Measurements from ENCODE around the gene RERG.

Gene RERG

GRCh38 chr12:15186597-15186996 lies 34.6 kb downstream of the RERG start:
- TF ChIP-seq GATA2 (IDR thresholded peaks at IDR 0.05; ENCODE audit: low read depth, low read length) (peak; percentile 66), GATA3 (IDR thresholded peaks at IDR 0.05; ENCODE audit: low read depth, low read length) (no peak)

DNA sequence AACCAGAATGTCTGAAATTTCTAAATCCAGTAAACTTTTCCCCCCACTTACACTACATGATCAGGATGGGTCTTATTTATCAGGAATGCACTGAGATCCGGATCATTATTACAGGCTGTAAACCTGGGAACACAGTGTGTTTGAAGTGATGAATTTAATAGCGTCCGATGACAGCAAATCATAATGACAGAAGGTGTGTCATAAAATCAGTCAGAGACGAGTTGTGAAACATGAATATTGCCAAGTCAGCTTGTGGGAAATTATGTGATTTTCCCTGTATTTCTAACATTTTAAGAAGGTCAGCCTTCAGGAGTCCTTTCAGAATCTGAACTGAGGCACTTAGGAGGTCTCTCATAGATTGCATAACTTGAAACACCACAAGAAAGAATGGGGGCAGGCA lies 36.7 kb downstream of the RERG start:
- TF ChIP-seq GATA2 (IDR thresholded peaks at IDR 0.05; ENCODE audit: low read depth, low read length), result no peak
- no peak for TF ChIP-seq GATA3 (IDR thresholded peaks at IDR 0.05; ENCODE audit: low read depth, low read length)

DNA sequence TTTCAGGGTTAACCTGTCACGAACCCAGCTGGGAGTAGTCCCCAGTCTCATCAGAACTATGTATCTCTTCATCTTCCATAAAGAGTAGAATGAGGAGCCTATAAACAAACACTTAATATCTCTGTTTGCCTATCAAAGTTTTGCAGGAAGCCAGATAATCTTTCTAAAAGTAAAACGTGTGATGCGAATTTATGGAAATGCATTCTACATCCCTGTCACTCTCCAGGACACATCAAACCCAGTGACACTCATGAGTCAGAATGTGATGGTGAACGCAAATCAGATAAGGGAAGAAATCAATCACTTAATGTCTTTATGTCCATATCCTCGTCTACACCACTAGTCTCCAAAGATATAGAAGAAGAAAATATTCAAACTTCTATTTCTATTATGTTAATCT lies 37.4 kb downstream of the RERG start:
- TF ChIP-seq GATA3 (IDR thresholded peaks at IDR 0.05; ENCODE audit: low read depth, low read length) (no peak), GATA2 (IDR thresholded peaks at IDR 0.05; ENCODE audit: low read depth, low read length) (no peak)

DNA sequence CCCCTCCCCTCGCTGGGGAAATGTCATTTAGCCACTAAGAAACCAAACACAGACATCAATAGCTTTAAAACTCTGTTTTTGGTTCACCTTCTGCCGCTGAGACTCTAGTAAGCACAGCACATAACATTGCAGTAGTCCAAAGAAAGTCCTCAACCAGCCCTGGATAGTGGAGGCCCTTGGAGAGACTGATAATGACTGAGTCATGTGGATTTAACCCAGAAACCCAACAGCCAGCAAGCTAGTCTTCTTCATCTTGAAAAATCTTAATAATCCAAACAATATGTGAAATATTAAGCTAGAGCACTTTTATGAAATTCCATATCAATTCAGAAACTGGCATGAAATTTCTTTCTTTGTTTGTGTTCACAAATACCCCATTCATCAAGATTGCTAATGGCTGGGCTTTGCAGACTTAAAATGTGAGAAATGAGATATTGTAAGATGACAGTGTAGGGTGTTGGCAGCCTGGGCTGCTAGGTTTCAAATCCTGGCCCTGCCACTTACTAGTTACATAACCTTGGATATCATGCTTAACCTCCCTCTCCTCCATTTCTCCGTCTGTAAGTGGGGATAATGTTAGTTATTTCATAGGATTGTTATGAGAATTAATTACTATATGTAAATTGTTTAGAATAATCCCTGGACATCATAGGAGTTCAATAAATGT lies 40.1 kb downstream of the RERG start:
- no peak for TF ChIP-seq GATA2 (IDR thresholded peaks at IDR 0.05; ENCODE audit: low read depth, low read length)
- no peak for TF ChIP-seq GATA3 (IDR thresholded peaks at IDR 0.05; ENCODE audit: low read depth, low read length)

- TF ChIP-seq GATA3 (IDR thresholded peaks at IDR 0.05; ENCODE audit: low read depth, low read length) (no peak), GATA2 (IDR thresholded peaks at IDR 0.05; ENCODE audit: low read depth, low read length) (no peak)
Measured at GRCh38 chr12:15180325-15180724, 40.9 kb downstream of the RERG start.

- TF ChIP-seq GATA2 (IDR thresholded peaks at IDR 0.05; ENCODE audit: low read depth, low read length) (no peak), GATA3 (IDR thresholded peaks at IDR 0.05; ENCODE audit: low read depth, low read length) (no peak)
Measured at GRCh38 chr12:15179672-15180071, 41.5 kb downstream of the RERG start.

GRCh38 chr12:15173142-15173541 lies 48.1 kb downstream of the RERG start:
- TF ChIP-seq GATA3 (IDR thresholded peaks at IDR 0.05; ENCODE audit: low read depth, low read length), result no peak
- no peak for TF ChIP-seq GATA2 (IDR thresholded peaks at IDR 0.05; ENCODE audit: low read depth, low read length)

- TF ChIP-seq GATA3 (IDR thresholded peaks at IDR 0.05; ENCODE audit: low read depth, low read length) (no peak), GATA2 (IDR thresholded peaks at IDR 0.05; ENCODE audit: low read depth, low read length) (no peak)
Measured at GRCh38 chr12:15172060-15172822, 49.0 kb downstream of the RERG start.

DNA sequence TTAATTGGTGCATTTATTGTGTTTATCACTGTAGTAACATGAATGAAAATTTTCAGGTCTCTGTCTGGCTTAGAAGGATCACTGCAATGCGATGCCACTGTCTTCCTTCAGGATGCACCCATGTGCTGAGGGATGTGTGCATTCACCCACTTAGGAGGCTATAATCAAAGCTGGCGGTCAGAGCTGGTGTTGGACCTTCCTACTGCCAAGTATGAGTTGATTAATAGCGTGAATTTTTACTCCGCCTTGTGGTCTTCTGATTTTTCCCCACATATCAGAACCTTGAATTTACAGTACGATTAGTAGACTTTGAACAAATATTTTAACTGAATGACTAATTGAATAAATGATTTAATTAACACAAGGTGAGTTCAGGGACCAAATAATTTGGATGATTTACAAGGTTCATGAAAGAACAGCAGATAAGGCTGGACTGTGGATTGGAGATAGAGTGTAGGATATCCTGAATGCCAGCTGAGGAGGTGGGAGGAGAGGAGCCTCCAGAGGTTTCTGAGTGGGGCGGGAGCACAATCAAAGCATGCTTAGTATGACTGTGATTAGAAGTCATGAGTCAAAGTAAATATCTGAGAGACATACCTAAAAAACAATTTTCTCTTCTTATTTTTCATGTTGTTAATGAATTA lies 50.1 kb downstream of the RERG start:
- no peak for TF ChIP-seq GATA3 (IDR thresholded peaks at IDR 0.05; ENCODE audit: low read depth, low read length)
- no peak for TF ChIP-seq GATA2 (IDR thresholded peaks at IDR 0.05; ENCODE audit: low read depth, low read length)

- TF ChIP-seq GATA3 (IDR thresholded peaks at IDR 0.05; ENCODE audit: low read depth, low read length), result no peak
- no peak for TF ChIP-seq GATA2 (IDR thresholded peaks at IDR 0.05; ENCODE audit: low read depth, low read length)
Measured at GRCh38 chr12:15168026-15168678, 53.1 kb downstream of the RERG start.

DNA sequence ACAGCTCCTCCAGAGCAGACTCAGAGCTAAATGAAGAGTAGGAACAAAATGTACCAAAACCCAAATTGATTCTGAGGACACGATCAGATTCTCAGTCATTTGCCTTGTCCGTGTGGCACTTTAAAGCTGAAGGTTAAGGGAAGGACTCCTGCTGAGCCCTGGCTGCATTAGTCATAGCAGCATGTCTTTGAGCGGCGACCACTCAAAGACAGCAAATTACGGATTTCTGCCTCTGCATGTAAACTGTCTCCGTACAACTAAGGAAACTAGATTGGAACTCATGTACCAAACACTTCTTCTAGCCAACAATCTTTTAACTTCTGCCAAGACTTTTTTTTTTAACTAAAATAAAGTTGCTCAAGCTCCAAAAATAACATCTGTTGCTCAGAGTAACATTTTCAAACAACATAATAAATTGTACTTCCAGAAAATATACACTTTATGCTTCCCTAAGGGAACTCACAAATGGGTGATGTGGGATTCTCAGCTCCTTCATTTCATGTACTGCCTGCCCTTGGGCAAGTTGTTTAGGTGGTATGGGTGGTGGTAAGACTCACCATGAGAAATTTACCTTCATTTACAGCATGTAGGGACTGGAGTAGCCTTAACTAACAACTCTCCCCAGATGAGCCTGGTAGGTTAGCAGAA lies 56.1 kb downstream of the RERG start:
- TF ChIP-seq GATA3 (IDR thresholded peaks at IDR 0.05; ENCODE audit: low read depth, low read length), result no peak
- TF ChIP-seq GATA2 (IDR thresholded peaks at IDR 0.05; ENCODE audit: low read depth, low read length), result no peak

DNA sequence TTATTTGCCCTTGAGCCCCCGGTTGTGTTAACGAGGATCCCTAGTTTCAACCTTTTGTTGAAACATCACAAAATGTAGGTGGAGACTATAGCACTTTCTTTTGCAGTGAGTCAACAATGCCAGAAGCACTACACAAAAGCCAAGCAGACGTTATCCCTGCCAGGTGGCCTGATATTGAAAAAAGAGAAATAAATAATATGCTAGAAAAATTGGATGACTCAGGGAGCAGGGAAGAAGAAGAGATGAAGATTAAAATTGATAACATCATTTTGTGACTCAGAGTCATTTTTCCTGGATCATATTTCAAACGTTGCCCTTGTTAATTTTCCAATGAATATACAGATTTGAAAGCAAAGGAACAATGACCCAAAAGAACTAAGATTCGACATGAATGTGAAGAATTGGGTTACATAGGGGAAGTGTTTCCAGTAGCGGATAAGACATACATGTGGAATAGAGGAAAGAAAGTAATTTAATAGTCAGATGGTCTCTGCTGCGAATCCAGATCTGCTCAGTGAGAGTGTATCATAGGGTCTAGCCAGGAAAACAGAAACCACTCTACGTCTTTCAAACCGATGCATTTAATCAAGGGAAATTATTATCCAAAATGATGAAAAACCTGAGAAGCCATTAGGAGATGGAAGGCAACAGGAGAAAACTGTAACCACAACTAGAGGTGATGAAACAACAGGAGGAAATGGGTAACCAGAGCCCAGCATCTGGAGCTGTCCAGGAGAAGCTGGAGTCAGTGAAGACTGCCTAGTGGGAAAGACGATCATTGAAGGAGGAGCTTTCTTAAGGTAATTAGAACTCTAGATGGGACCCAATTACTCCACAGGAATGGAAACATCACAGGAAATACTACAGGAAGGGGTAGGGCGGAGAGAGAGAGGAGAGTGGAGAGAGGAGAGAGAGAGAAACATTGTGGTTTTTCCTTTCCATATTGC lies 57.9 kb downstream of the RERG start:
- TF ChIP-seq GATA2 (IDR thresholded peaks at IDR 0.05; ENCODE audit: low read depth, low read length), result no peak
- TF ChIP-seq GATA3 (IDR thresholded peaks at IDR 0.05; ENCODE audit: low read depth, low read length), result no peak

- TF ChIP-seq GATA2 (IDR thresholded peaks at IDR 0.05; ENCODE audit: low read depth, low read length) (no peak), GATA3 (IDR thresholded peaks at IDR 0.05; ENCODE audit: low read depth, low read length) (no peak)
Measured at GRCh38 chr12:15158083-15158482, 63.1 kb downstream of the RERG start.

All from SH-SY5Y (cell line).